Stimulated activated CD8-positive, alpha-beta memory T cell treated with anti-CD3 and anti-CD28 coated beads, Interleukin-12 subunit alpha, Interleukin-12 subunit beta, amount 100 ng/mL, for 4 hours (primary cell): Measurements from ENCODE around the gene TRNT1.

Experiments
- DNase-seq: peaks from one replicate; pipeline ENCODE4 v3.0.0-alpha.2; 2020; ENCODE audit warnings: low read depth

Gene TRNT1

GRCh38 chr3:3110749-3111361 lies 15.9 kb upstream of the TRNT1 start:
- DNase-seq = no peak

GRCh38 chr3:3113042-3113709 lies 13.6 kb upstream of the TRNT1 start:
- DNase-seq = no peak

- DNase-seq = no peak
Observed at GRCh38 chr3:3117651-3118050, 9.1 kb upstream of the TRNT1 start.

GRCh38 chr3:3119393-3119851 lies 7.3 kb upstream of the TRNT1 start:
- DNase-seq = no peak

DNA sequence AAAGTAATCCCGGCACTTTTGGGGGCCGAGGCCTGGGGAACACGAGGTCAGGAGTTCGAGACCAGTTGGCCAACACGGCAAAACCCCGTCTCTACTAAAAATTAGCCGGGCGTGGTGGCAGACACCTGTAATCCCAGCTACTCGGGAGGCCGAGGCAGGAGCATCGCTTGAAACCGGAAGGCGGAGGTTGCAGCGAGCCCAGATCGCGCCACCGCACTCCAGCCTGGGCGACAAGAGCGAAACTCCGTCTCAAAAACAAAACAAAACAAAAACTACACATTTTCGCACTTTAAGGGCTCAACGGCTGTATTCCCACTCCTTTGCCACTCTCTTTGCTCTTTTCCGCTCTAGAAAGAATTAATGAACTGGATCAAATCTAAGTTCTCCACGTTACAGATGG lies 763 bp upstream of the TRNT1 start:
- no peak for DNase-seq

DNA sequence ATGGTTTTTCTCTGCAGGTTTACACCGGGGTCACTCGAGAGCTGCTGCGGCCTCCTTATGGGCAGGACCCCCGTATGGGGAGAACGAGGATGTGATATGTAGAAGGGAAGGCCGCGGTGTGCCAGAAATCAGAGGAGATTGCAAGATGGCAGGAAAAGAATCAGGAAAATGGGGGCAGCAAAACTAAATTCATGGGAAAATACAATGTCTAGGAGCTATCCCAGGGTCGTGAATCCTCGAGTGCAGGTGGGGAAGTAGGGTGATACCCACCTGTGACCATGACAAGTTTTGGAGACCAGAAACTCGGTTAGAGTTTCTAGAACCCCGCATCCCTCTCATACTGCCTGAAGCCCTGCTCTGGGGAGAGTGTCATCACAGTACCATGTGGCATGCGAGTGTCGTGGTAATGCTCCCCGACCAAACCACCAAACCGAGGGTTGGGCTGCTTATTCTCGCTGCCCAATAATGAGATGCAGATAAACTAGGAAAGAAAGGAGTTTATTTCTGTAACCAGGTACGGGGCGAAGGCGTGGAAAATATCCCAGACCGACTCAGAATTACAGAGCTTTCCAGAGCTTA lies 781 bp downstream of the TRNT1 start:
- DNase-seq = peak; percentile 8

- no peak for DNase-seq
Observed at GRCh38 chr3:3129579-3129978, 2.8 kb downstream of the TRNT1 start.

DNA sequence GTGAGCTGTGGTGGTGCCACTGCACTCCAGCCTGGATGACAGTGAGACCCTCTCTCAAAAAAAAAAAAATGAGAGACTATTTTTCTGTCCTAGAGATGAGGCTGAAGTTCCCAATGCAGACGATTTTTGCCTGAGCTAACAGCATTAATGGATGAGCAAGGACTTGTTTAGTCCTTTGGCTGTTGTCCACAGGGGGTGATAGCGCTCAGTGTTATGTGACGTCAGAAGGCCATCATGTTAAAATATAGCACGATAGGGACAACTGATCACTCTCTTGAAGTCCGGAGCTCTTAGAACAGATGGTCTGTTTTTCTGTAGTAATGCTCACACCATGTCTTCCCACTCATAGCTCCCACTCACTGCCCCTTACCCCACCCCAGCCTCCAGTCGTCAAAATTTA lies 6.8 kb downstream of the TRNT1 start:
- DNase-seq = no peak

DNA sequence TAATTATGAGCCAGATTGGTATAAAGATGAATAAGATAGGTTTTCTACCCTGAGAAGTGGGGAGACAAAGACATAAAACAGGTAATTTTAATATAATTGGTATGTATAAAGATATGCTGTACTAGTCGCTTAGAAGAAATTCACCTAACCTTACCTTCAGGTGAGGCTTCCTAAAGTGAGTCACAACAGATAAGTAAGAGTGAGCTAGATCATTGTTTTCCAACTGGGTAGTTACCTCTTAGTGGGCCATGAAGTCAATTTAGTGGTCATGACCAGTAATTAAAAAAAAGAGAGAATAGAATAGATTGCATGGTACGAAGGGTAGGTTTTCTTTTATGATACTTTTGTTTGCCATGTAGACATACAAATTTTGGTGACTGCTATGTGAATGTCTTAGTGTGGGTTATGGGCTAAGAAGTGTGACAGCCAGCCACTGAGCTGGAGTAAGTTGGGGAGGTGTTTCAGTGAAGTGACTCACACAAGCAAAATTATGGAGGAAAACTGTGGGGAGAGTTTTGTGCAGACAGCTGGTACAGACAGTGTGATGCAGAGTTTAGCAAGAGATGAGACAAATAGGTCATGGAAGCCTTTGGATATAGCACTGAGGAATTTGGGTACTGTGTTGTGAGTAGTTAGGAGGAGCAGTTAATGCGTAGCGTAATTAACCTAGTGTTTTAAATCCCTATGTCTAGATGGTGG lies 8.2 kb downstream of the TRNT1 start:
- DNase-seq = no peak

GRCh38 chr3:3137526-3137925 lies 10.8 kb downstream of the TRNT1 start:
- no peak for DNase-seq

- no peak for DNase-seq
Observed at GRCh38 chr3:3141939-3142338, 15.2 kb downstream of the TRNT1 start.

- no peak for DNase-seq
Observed at GRCh38 chr3:3145831-3146230, 19.1 kb downstream of the TRNT1 start.

DNA sequence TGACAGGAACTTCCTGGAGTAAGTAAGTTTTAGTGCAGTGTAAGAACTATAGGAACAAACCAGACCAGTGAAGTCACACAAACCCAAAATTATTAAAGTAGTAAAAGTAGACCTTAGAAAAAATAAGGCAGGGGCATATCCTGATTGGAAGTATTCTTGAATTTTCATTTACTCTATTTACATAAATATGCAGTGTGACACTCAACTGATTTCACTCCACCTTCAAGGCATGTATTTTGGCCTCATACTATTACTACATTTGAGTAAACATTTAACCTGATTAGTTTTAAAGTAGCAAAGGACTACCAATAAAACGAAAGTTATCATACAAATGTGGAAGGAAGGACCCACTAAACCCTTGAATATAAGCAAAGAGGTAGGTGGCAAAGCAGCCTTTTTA lies 22.8 kb downstream of the TRNT1 start:
- no peak for DNase-seq

- no peak for DNase-seq
Observed at GRCh38 chr3:3151513-3151912, 24.8 kb downstream of the TRNT1 start.

DNA sequence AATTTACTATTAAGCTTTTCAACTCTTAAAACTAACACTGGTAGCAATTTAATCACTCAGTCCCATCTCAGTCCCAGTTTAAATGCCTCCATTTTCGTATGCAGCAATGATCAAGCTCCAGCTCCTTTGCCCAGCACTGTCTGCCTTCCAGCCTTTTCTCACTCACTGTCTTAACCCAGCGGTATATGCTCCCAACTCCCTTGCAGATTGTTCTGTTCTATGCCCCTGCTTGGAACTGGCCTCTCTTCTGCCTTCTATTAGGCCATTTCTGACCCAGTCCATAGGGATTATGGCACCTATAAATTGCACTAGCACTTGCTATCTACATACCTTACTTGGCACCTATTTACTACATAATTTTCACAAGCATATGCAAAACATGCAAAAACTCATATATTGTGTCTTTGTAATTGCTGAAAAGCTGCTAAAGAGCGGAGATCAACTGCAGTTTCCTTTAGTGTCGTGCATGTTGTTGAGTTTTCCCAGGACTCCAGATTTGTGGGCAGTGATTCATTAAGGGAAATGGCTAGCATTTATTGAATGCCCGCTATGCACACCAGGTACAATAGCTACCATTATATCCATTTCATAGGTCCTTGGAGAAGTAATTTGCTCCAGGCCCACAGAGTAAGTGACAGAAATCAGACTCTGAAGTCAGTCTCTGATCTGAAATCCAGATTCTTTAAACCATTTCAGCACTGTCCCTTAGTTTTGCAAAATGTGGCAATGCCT lies 28.3 kb downstream of the TRNT1 start:
- no peak for DNase-seq

DNA sequence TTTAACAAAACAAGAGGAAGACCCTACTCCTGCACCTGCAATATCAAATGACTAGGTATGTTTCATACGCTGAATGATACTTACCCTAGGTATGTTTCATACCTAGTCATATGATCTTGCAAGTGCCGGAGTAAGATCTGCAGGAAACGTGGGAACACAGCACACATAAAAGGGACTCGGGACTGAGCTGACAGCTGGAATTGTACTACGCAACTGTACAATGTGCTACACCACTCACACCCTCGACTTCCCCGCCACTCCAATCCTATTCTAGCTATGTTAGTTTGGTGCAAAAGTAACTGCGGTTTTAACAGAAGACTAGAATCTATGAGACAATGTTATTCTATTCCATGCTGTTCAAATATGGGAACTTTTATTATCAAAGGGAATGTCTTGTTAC lies 30.7 kb downstream of the TRNT1 start:
- DNase-seq = no peak

DNA sequence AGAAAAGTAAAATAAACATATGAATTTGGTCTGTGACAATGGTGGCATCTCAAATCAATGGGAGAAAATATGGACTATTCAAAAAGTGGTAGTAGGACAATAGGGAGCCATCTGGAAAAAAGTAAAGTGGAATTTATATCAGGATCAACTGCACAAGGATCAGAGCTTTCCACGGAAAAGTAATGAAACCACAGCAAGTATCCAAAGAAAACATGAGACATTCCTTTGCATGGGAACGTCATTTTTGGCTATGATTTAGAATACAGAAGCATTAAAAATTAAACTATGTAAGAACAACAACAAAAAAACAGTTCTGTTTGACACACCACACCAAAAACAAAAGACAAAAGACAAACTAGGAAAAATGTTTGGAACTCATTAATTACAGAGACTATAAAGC lies 34.1 kb downstream of the TRNT1 start:
- no peak for DNase-seq

DNA sequence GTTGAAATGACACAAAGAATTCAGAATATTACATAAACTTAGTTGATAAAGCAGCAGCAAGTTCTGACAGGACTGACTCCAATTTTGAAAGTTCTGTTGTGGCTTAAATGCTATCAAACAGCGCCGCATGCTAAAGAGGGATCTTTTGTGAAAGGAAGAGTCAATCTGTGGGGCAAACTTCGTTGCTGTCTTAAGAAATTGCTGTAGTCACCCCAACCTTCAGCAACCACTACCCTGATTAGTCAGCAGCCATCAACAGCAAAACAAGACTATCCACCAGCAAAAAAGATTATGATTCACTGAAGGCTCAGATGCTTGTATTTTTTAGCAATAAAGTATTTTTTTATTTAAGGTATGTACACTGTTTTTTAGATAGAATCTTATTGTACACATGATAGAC lies 38.5 kb downstream of the TRNT1 start:
- no peak for DNase-seq

DNA sequence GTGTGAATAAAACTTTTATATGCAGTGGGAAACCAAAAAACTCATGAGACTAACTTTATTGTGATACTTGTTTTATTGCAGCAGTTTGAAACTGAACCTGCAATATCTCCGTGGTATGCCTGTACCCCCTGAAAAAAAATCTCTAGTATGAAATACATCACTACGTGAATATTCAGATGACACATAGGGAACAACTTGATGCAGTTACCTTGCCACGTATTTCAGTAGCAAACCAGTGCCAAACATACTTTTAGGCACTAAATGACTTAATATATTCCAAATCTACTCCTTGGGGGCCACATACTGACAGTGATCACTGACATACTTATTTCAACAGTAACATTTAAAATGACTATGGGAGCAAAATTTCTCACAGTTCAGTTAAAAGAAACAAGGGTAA lies 38.9 kb downstream of the TRNT1 start:
- DNase-seq = no peak

GRCh38 chr3:3170998-3171397 lies 44.3 kb downstream of the TRNT1 start:
- no peak for DNase-seq

DNA sequence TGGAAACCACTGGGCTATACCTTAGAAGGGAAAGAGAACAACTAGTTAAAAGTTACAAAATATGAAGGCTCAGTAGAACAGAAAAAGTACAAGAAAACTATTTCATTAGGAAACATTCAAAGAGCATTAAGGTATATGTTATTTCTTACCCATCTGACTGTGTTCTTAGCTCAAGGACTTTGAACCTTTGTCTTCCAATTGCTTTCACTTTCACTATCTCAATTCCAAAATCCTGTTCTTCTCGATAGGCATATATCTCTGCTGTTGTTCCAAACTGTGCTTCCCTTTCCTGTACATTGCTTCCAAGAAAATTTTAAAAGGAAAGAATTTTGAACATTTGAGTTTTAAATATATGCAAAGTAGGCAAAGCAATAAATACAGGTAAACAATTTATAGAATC lies 45.9 kb downstream of the TRNT1 start:
- no peak for DNase-seq

DNA sequence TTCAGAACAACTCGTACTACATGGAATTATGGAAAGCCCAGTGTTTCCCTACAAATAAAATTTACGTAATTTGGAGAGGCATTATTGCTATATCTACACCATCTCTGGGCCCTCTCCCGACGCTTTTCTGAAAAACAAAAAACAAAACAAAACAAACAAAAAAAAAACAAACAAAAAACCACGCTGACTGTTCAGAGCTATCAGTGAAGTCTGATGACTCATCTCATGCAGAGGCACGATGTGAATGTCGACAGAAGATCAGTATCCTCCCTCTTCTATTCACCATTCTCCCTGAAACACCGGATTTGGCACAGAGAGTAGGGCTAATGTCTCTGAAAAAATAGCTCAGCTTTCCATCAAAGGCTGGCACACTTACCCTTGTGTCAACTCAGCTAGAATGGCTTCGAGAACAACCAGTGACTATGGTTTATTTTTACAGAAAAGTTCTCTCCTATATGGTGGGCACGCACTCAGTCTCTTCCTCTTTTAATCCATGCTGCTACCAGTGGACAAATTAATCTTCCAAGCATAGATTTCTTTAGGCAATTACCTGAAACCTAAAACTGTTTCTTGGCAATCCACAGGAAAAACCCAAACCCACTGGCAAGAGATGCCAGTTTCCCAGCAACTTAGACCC lies 51.2 kb downstream of the TRNT1 start:
- no peak for DNase-seq
